Lower leg skin (tissue), 3 donors: ENCODE data around the gene AUTS2.

ENCODE experiments used
- POLR2A ChIP-seq, 2 donors: fragments of 450-650 bp; IDR thresholded peaks; one replicate each; pipeline ENCODE4 v1.6.1; 2016 to 2017; ENCODE audit warnings: antibody characterized with exemption in 2 of 2, mild to moderate bottlenecking in 1 of 2, moderate library complexity in 1 of 2
- TF ChIP-seq, protein P1 (sequence below), 3 donors: fragments of 450-650 bp; IDR thresholded peaks; one replicate each; pipeline ENCODE4 v1.5.1; 2016; ENCODE audit warnings: antibody characterized with exemption in 3 of 3, mild to moderate bottlenecking in 3 of 3, moderate library complexity in 2 of 3

- TF ChIP-seq, protein P1, sequence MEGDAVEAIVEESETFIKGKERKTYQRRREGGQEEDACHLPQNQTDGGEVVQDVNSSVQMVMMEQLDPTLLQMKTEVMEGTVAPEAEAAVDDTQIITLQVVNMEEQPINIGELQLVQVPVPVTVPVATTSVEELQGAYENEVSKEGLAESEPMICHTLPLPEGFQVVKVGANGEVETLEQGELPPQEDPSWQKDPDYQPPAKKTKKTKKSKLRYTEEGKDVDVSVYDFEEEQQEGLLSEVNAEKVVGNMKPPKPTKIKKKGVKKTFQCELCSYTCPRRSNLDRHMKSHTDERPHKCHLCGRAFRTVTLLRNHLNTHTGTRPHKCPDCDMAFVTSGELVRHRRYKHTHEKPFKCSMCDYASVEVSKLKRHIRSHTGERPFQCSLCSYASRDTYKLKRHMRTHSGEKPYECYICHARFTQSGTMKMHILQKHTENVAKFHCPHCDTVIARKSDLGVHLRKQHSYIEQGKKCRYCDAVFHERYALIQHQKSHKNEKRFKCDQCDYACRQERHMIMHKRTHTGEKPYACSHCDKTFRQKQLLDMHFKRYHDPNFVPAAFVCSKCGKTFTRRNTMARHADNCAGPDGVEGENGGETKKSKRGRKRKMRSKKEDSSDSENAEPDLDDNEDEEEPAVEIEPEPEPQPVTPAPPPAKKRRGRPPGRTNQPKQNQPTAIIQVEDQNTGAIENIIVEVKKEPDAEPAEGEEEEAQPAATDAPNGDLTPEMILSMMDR (IDR thresholded peaks at IDR 0.05), result no peak
- TF ChIP-seq POLR2A (IDR thresholded peaks at IDR 0.05), result no peak
These were observed 197.7 kb downstream of the AUTS2 start for GRCh38 chr7:69795932-69796331.
